ENCODE measurements around the gene SFI1.

SFI1 gene

GRCh38 chr22:31486951-31487350, 9.4 kb upstream of the SFI1 start:
- no peak overlapping the region for H3K4me3 ChIP-seq (ENCODE audit: low read length)
- no peak for TF ChIP-seq CTCF (conservative IDR thresholded peaks at IDR 0.05; ENCODE audit: low read length)
- no peak for DNase-seq (ENCODE audit: low read depth)

DNA sequence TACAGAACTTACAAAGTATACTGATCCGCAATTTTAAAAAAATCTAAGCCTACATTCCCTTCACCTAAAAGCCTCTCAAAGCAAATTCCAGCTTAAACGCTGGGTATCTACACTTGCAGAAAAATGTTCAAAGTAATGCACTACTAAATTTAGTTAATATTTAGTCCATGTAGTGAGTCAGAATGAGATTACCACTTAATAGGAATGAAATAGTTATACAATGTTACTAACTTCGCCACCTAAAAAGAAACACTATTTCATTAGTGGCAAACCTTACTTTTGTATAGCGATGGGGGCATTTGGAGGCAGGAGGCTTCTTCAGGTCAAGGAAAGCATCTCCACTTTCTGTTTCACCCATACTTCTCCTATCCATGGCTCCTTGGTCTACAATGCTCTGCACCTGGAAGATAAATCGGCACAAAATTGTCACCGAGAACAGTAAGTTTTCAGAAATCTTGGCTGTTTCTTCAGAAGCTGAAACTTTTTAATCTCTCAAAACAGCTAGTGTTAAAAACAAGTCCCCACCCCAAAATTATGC, 7.9 kb upstream of the SFI1 start:
- no peak for TF ChIP-seq CTCF (conservative IDR thresholded peaks at IDR 0.05; ENCODE audit: low read length)
- H3K4me3 ChIP-seq (ENCODE audit: low read length), result peak overlapping the region; percentile 75
- DNase-seq (ENCODE audit: low read depth), result no peak

DNA sequence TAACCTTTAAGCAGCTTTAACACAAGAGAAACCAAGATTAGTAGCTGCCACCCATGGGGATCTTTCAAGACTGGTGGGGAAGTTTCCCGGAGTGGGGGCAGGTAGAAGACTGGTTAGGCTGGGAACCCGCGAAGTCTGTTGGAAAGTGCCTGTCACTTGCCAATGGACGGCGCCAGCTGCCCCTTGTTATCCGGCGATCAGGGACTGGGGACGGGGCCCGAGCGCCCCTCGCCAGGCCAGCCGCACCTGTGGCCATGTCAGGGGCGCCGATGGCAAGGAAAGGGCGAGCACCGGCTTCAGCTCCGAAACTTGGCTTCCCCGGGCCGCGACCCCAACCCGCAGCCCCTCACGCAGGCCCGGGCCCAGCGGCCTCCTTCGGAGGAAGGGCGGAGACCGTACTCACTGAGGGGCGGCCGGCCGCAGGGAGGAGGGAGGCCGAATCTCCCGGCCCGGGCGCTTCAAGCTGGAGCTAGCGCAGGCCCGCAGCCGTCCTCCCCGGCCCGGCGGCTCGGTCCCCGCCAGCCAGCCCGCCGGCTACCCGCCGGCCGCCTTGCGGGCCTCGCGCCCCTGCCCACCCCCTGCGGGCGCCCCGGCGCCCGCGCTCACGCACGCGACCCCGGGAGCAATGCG, 7.2 kb upstream of the SFI1 start:
- TF ChIP-seq CTCF (conservative IDR thresholded peaks at IDR 0.05; ENCODE audit: low read length), result no peak
- DNase-seq (ENCODE audit: low read depth), result peak; percentile 26
- H3K4me3 ChIP-seq (ENCODE audit: low read length), result peak overlapping the region; percentile 91

GRCh38 chr22:31489632-31490495, 6.5 kb upstream of the SFI1 start, which contains the start of gene EIF4ENIF1:
EIF4ENIF1 (minus strand) TSS chr22:31489842; CDS start chr22:31488718, 1,124 bp downstream.
- no peak for TF ChIP-seq CTCF (conservative IDR thresholded peaks at IDR 0.05; ENCODE audit: low read length)
- peak within 1 kb of the TSS; percentile 91 for H3K4me3 ChIP-seq (ENCODE audit: low read length)
- DNase-seq (ENCODE audit: low read depth), result peak; percentile 85

- peak; percentile 24 for TF ChIP-seq CTCF (conservative IDR thresholded peaks at IDR 0.05; ENCODE audit: low read length)
- DNase-seq (ENCODE audit: low read depth), result peak; percentile 80
- H3K4me3 ChIP-seq (ENCODE audit: low read length), result peak overlapping the region; percentile 91
These were observed 5.8 kb upstream of the SFI1 start for GRCh38 chr22:31490496-31490925.

DNA sequence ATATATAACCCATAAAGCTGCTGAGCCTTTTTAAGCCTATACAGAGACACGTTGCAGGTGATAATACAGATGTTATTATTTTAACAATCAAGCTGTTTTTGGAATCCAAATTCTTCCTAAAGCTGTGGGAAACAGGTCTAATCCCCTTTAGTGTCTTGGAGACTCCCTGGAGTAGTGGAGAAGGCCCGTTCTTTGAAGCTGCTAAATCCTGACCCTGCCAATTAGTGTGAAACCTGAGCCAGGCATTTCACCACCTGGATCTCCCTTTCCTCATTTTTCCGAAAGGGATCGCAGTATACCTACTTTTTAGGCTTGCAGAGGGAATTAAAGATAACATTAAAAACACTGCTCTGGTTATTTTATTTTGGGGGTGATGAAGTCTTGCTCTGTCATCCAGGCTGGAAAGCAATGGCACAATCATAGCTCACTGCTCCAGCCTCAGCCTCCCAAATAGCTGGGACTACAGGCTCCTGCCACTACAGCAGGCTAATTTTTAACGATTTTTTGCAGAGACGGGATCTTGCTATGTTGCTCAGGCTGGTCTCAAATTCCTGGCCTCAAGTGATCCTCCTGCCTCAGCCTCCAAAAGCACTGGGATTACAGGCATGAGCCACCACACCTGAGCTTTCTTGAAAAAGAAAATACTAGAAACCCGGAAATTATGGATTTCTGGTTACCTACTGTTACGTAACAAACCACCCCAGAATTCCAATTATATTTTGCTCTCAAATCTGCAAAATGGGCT, 4.9 kb upstream of the SFI1 start:
- DNase-seq (ENCODE audit: low read depth), result no peak
- H3K4me3 ChIP-seq (ENCODE audit: low read length), result peak overlapping the region; percentile 91
- no peak for TF ChIP-seq CTCF (conservative IDR thresholded peaks at IDR 0.05; ENCODE audit: low read length)
